H1 (cell line): ENCODE data around the gene LTBP1. TPM values are rescaled to one million over a fixed set of nuclear protein-coding genes. Genes with fewer than 3 reads are reported as not detected.

ENCODE experiments used
- CTCF ChIA-PET: fragments of 300-600 bp; sonication (Branson Sonifier 250); formaldehyde crosslinking; loops from one replicate; lab custom pipeline; 2021; ENCODE audit not compliant: partially characterized antibody; lab: Charles Lee
- POLR2A ChIA-PET: fragments of 300-600 bp; sonication (Branson Sonifier 250); formaldehyde crosslinking; loops from one replicate; lab custom pipeline; 2021; ENCODE audit warnings: inconsistent platforms; ENCODE audit not compliant: partially characterized antibody; lab: Charles Lee
- DNase-seq, 2 experiments: peaks; one replicate each; pipeline versions ENCODE4 v3.0.0 to v3.0.0-alpha.2; 2010 to 2022; ENCODE audit warnings: low spot score in 2 of 2, low read depth in 1 of 2, mixed read lengths in 1 of 2
- FAIRE-seq: peaks from 2 replicates; lab custom pipeline; 2011; peaks lifted over from hg19 to GRCh38; lab: Jason Lieb, UNC
- H2AFZ ChIP-seq: 2 replicates; pipeline ENCODE4 v1.8.1; 2012; ENCODE audit warnings: low read length, inconsistent platforms
- H2AK5ac ChIP-seq: 2 replicates; pipeline ENCODE4 v1.6.1; 2013; ENCODE audit warnings: low read depth, low read length
- H2BK120ac ChIP-seq: replicated peaks from 2 replicates; pipeline ENCODE3; 2013; ENCODE audit warnings: low read depth, low read length, inconsistent platforms
- H2BK12ac ChIP-seq: 2 replicates; pipeline ENCODE4 v1.6.1; 2013; ENCODE audit warnings: low read depth, low read length
- H2BK15ac ChIP-seq: 2 replicates; pipeline ENCODE4 v1.6.1; 2013; ENCODE audit warnings: low read length
- H2BK20ac ChIP-seq: 2 replicates; pipeline ENCODE4 v1.6.1; 2013; ENCODE audit warnings: low read length
- H2BK5ac ChIP-seq: 2 replicates; pipeline ENCODE4 v1.6.1; 2013; ENCODE audit warnings: low read depth, low read length
- H3K14ac ChIP-seq: 2 replicates; pipeline ENCODE4 v1.6.1; 2013; ENCODE audit warnings: inconsistent platforms; ENCODE audit not compliant: insufficient read length
- H3K18ac ChIP-seq: 2 replicates; pipeline ENCODE4 v1.6.1; 2013; ENCODE audit warnings: low read length; ENCODE audit errors: extremely low read depth
- H3K23ac ChIP-seq: 2 replicates; pipeline ENCODE4 v1.6.1; 2013; ENCODE audit warnings: inconsistent platforms; ENCODE audit not compliant: insufficient read length
- H3K23me2 ChIP-seq: 2 replicates; pipeline ENCODE4 v1.6.1; 2013; ENCODE audit warnings: low read depth, low read length
- H3K27ac ChIP-seq: 2 replicates; pipeline ENCODE4 v1.6.1; 2011; ENCODE audit warnings: low read depth, low read length, inconsistent platforms
- H3K27me3 ChIP-seq, 4 experiments: replicated peaks in 1 of 4; 1 replicate in 1 of 4; 2 replicates in 3 of 4; pipeline versions ENCODE4 v1.6.1 to v1.8.1; 2011 to 2013; ENCODE audit warnings: low read length in 3 of 4, mild to moderate bottlenecking in 3 of 4, inconsistent platforms in 2 of 4, mixed read lengths in 2 of 4, moderate library complexity in 1 of 4; ENCODE audit not compliant: control insufficient read depth in 3 of 4, insufficient read depth in 3 of 4; ENCODE audit errors: extremely low read depth in 1 of 4
- H3K36me3 ChIP-seq, 4 experiments: 2 replicates each; pipeline versions ENCODE4 v1.6.1 to v1.8.1; 2011 to 2013; ENCODE audit warnings: mild to moderate bottlenecking in 4 of 4, low read length in 3 of 4, moderate library complexity in 2 of 4, control low read depth in 1 of 4, inconsistent platforms in 1 of 4; ENCODE audit not compliant: insufficient read depth in 4 of 4, control insufficient read depth in 2 of 4
- H3K4ac ChIP-seq: replicated peaks from 2 replicates; pipeline ENCODE3; 2013; ENCODE audit warnings: low read length, low read depth, mixed read lengths, inconsistent platforms; ENCODE audit not compliant: insufficient read length
- H3K4me1 ChIP-seq, 4 experiments: replicated peaks in 1 of 4; 1 replicate in 1 of 4; 2 replicates in 3 of 4; pipeline versions ENCODE4 v1.6.1 to v1.8.1; 2011 to 2013; ENCODE audit warnings: low read length in 3 of 4, inconsistent platforms in 2 of 4, mixed read lengths in 1 of 4; ENCODE audit not compliant: insufficient read depth in 4 of 4, control insufficient read depth in 3 of 4
- H3K4me2 ChIP-seq, 2 experiments: 2 replicates each; pipeline versions ENCODE4 v1.6.1 to v1.8.1; 2011 to 2013; ENCODE audit warnings: low read depth in 2 of 2, low read length in 2 of 2, control low read depth in 1 of 2, inconsistent platforms in 1 of 2, mild to moderate bottlenecking in 1 of 2; ENCODE audit not compliant: insufficient read depth in 1 of 2
- H3K4me3 ChIP-seq, 4 experiments: fragments of 200-600, 300-600 bp in 1 of 4; sonication (generic), shearing (Covaris generic), sonication (Bioruptor Twin) in 1 of 4; 2 replicates each; pipeline versions ENCODE4 v1.5.1 to v1.8.1; 2011 to 2016; ENCODE audit warnings: low read length in 4 of 4, low read depth in 3 of 4, control low read depth in 2 of 4, inconsistent platforms in 2 of 4, mild to moderate bottlenecking in 2 of 4, mixed read lengths in 1 of 4, moderate library complexity in 1 of 4; ENCODE audit not compliant: insufficient read depth in 2 of 4; ENCODE audit errors: extremely low read depth in 1 of 4
- H3K56ac ChIP-seq: replicated peaks from 2 replicates; pipeline ENCODE3; 2013; ENCODE audit warnings: low read depth, mild to moderate bottlenecking, mixed read lengths, low read length, inconsistent platforms; ENCODE audit not compliant: insufficient read length
- H3K79me1 ChIP-seq: 2 replicates; pipeline ENCODE4 v1.6.1; 2013; ENCODE audit warnings: low read depth, low read length, control low read depth
- H3K79me2 ChIP-seq, 2 experiments: 2 replicates each; pipeline versions ENCODE4 v1.6.1 to v1.8.1; 2012 to 2013; ENCODE audit warnings: low read length in 2 of 2, mild to moderate bottlenecking in 2 of 2, inconsistent platforms in 1 of 2; ENCODE audit not compliant: insufficient read depth in 2 of 2, control insufficient read depth in 1 of 2
- H3K9ac ChIP-seq, 4 experiments: replicated peaks in 1 of 4; 1 replicate in 1 of 4; 2 replicates in 3 of 4; pipeline versions ENCODE4 v1.6.1 to v1.8.1; 2011 to 2013; ENCODE audit warnings: low read depth in 3 of 4, low read length in 3 of 4, control low read depth in 2 of 4, mild to moderate bottlenecking in 2 of 4, moderate library complexity in 2 of 4, inconsistent platforms in 1 of 4; ENCODE audit errors: extremely low read depth in 1 of 4
- H3K9me3 ChIP-seq, 2 experiments: 2 replicates each; pipeline versions ENCODE4 v1.6.1 to v1.8.1; 2012 to 2013; ENCODE audit warnings: mild to moderate bottlenecking in 2 of 2, moderate library complexity in 2 of 2, control low read depth in 1 of 2, inconsistent platforms in 1 of 2, low read depth in 1 of 2, low read length in 1 of 2, mixed read lengths in 1 of 2; ENCODE audit not compliant: insufficient read depth in 2 of 2
- H4K20me1 ChIP-seq, 2 experiments: replicated peaks in 1 of 2; 2 replicates each; pipeline versions ENCODE3 to v1.8.1; 2011 to 2013; ENCODE audit warnings: inconsistent platforms in 2 of 2, low read length in 2 of 2, mild to moderate bottlenecking in 1 of 2; ENCODE audit not compliant: insufficient read depth in 2 of 2, control insufficient read depth in 1 of 2
- H4K5ac ChIP-seq: 2 replicates; pipeline ENCODE4 v1.6.1; 2013; ENCODE audit warnings: low read length, low read depth, mixed read lengths, inconsistent platforms; ENCODE audit not compliant: insufficient read length
- H4K8ac ChIP-seq: 2 replicates; pipeline ENCODE4 v1.8.0; 2013; ENCODE audit warnings: mild to moderate bottlenecking, moderate library complexity, low read length, inconsistent platforms; ENCODE audit not compliant: insufficient read depth; ENCODE audit errors: extremely low read depth
- H4K91ac ChIP-seq: replicated peaks from 2 replicates; pipeline ENCODE3; 2013; ENCODE audit warnings: low read length, mixed read lengths, inconsistent platforms; ENCODE audit not compliant: insufficient read length
- ATF2 ChIP-seq: IDR thresholded peaks from 2 replicates; pipeline ENCODE4 v1.6.1; 2012; ENCODE audit warnings: low read length, inconsistent platforms
- CBX5 ChIP-seq: fragments of 300-800, 300-1000 bp; sonication (generic); IDR thresholded peaks from 2 replicates; pipeline ENCODE4 v1.7.1; 2016; ENCODE audit warnings: antibody characterized with exemption, low read length, low read depth
- CTBP2 ChIP-seq: IDR thresholded peaks from 2 replicates; pipeline ENCODE4 v1.7.0; 2011; ENCODE audit warnings: borderline replicate concordance, mild to moderate bottlenecking, moderate library complexity, mixed read lengths, low read length; ENCODE audit not compliant: insufficient read depth, insufficient read length
- EZH2 ChIP-seq: fragments of 200-600 bp; sonication (generic); IDR thresholded peaks from 2 replicates; pipeline ENCODE4 v1.7.1; 2012; ENCODE audit warnings: low read depth, mild to moderate bottlenecking, moderate library complexity, low read length, inconsistent platforms; ENCODE audit not compliant: severe bottlenecking
- GABPA ChIP-seq: IDR thresholded peaks from 2 replicates; pipeline ENCODE4 v1.6.1; 2011; ENCODE audit warnings: mild to moderate bottlenecking, low read length, moderate library complexity, borderline replicate concordance; ENCODE audit not compliant: insufficient read depth
- NANOG ChIP-seq: IDR thresholded peaks from 2 replicates; pipeline ENCODE4 v1.6.1; 2011; ENCODE audit warnings: low read length, low read depth, mild to moderate bottlenecking, inconsistent platforms; ENCODE audit not compliant: insufficient read depth, poor library complexity, severe bottlenecking
- PHF8 ChIP-seq: fragments of 200-600 bp; sonication (generic); conservative IDR thresholded peaks from 2 replicates; pipeline ENCODE4 v1.7.1; 2012; ENCODE audit warnings: low read depth, mild to moderate bottlenecking, inconsistent platforms, low read length, moderate library complexity
- SAP30 ChIP-seq: fragments of 300-600 bp; sonication (generic); IDR thresholded peaks from 2 replicates; pipeline ENCODE4 v1.7.1; 2012; ENCODE audit warnings: low read length, moderate library complexity, mild to moderate bottlenecking, inconsistent platforms; ENCODE audit not compliant: insufficient read depth, insufficient replicate concordance
- SP1 ChIP-seq: IDR thresholded peaks from 2 replicates; pipeline ENCODE4 v1.6.1; 2011; ENCODE audit warnings: low read depth, low read length
- TAF1 ChIP-seq: IDR thresholded peaks from 2 replicates; pipeline ENCODE4 v1.6.1; 2011; ENCODE audit warnings: mild to moderate bottlenecking, low read depth, low read length
- WGBS, 2 experiments: shearing (Covaris generic) in 1 of 2; methylation state at CpG; one replicate each; pipeline versions ENCODE4 v1.1.6 to v1.1.7; 2013 to 2015; ENCODE audit warnings: low lambda C conversion rate in 2 of 2, mixed read lengths in 2 of 2, inconsistent platforms in 1 of 2, low coverage in 1 of 2, missing lambda C conversion rate in 1 of 2; ENCODE audit not compliant: insufficient replicate concordance in 2 of 2, insufficient coverage in 1 of 2, insufficient read length in 1 of 2; ENCODE audit errors: extremely low coverage in 1 of 2, missing lambda C conversion rate in 1 of 2; 5-methylcytosine and 5-hydroxymethylcytosine counted together
- polyA plus RNA-seq, 7 experiments: library from polyadenylated mRNA; depleted of rRNA in 3 of 7; stranded (reverse) in 5 of 7; unstranded in 2 of 7; fragments of >200 nt in 5 of 7; fragments of 200-250 nt in 2 of 7; gene quantifications; 1 replicate in 5 of 7; 2 replicates in 1 of 7; 4 replicates in 1 of 7; pipeline versions ENCODE4 v1.2.1 to v1.2.3, GENCODE V29; 2011 to 2013; ENCODE audit warnings: missing spikeins in 2 of 7, mixed read lengths in 2 of 7
- total RNA-seq: library from RNA; stranded (reverse); fragmentation: NEBNext Ultra II Directional; extraction: Animal tissue kit (Norgen Biotek cat#: 25700); gene quantifications from 2 replicates; pipeline ENCODE4 v1.2.1, GENCODE V29; 2021

The LTBP1 gene
- total and polyA plus RNA-seq, 2 of the 8 experiments (the other 6 are each of a cell fraction or from before 2014, with no cell fraction given) = 15.4 to 24.7 TPM

GRCh38 chr2:33024758-33025157, 78.0 kb downstream of the LTBP1 start:
- H2BK15ac ChIP-seq = no peak overlapping the region
- no peaks in the 10 kb centered on the region for H4K20me1 ChIP-seq
- no peak overlapping the region for H2BK12ac ChIP-seq
- H2BK120ac ChIP-seq = no peak overlapping the region
- no peak overlapping the region for H3K9ac ChIP-seq
- H4K8ac ChIP-seq = no peak overlapping the region
- CTCF ChIA-PET = interaction anchor here (1.1 to 1.2 kb wide), 2 partner anchors 9 to 48 kb away, joined by 3 read pairs; no protein-coding TSS in a partner anchor
- H3K4ac ChIP-seq = no peak overlapping the region
- TF ChIP-seq NANOG (no peak), EZH2 (no peak), PHF8 (no peak), SP1 (no peak), GABPA (no peak), TAF1 (no peak), ATF2 (no peak), CBX5 (no peak), CTBP2 (no peak), SAP30 (no peak)
- TF ChIP-seq, all 59 proteins: peak for 0
- Histone ChIP-seq H3K23ac (no peak overlapping the region), H3K4me1 (peaks cover 0 to 3% (median 3%) of the 10 kb centered on the region in 4 experiments; a peak in 5 of 7 replicates), H3K4me2 (no peak overlapping the region), H3K27me3 (no peaks in the 10 kb centered on the region), H3K4me3 (no peak overlapping the region), H2AK5ac (no peak overlapping the region), H3K79me2 (0 out of 4 replicates have a peak, but pooled peaks cover 0 to 3% of the 10 kb centered on the region in 2 experiments), H2AFZ (no peak overlapping the region), H2BK5ac (no peak overlapping the region), H3K14ac (no peak overlapping the region), H3K79me1 (no peaks in the 10 kb centered on the region), H3K9me3 (peaks cover 3 to 6% of the 10 kb centered on the region in 2 experiments; a peak in 2 of 4 replicates), H3K18ac (no peak overlapping the region), H3K27ac (no peak overlapping the region), H3K36me3 (no peaks in the 10 kb centered on the region; a peak in 1 of 8 replicates), H3K56ac (no peak overlapping the region), H3K23me2 (no peaks in the 10 kb centered on the region), H2BK20ac (no peak overlapping the region), H4K91ac (no peak overlapping the region), H4K5ac (no peak overlapping the region)
- POLR2A ChIA-PET = interaction anchor here (0.8 kb wide), 1 partner anchor 9 kb away, joined by 3 read pairs; no protein-coding TSS in a partner anchor
- DNase-seq = no peak
- FAIRE-seq = no peak
- WGBS, 2 experiments = 96% methylated on average over 2 of the region's 2 CpGs; no CpG with 5 or more reads in 1 of the 2 experiments
